CD4-positive, alpha-beta T cell treated with Interleukin-17A for 4 hours (primary cell): ENCODE results near the gene SLC25A13.

Experiments used
- DNase-seq: peaks from one replicate; pipeline ENCODE4 v3.0.0-alpha.2; 2020; ENCODE audit warnings: mixed read lengths

Gene SLC25A13

GRCh38 chr7:96237040-96237439, 84.9 kb downstream of the SLC25A13 start:
- DNase-seq = no peak

GRCh38 chr7:96236198-96237039, 85.5 kb downstream of the SLC25A13 start:
- no peak for DNase-seq

- DNase-seq = no peak
These were observed 86.6 kb downstream of the SLC25A13 start for GRCh38 chr7:96235281-96235680.

GRCh38 chr7:96233528-96234154, 88.3 kb downstream of the SLC25A13 start:
- DNase-seq = no peak

GRCh38 chr7:96233084-96233483, 88.8 kb downstream of the SLC25A13 start:
- DNase-seq = no peak

DNA sequence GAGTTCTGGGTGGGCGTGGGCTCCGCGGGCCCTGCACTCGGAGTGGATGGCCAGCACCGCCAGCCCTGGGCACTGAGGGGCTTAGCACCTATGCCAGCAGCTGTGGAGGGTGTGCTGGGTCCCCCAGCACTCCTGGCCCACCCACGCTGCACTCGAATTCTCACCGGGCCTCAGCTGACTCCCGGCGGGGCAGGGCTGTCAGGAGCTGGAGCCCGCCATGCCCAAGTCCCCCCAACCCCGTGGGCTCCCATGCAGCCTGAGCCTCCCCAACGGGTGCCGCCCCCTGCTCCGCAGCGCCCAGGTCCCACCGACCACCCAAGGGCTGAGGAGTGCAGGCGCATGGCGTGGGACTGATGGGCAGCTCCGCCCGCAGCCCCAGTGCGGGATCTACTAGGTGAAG, 93.1 kb downstream of the SLC25A13 start:
- DNase-seq = no peak

- DNase-seq = no peak
These were observed 96.6 kb downstream of the SLC25A13 start for GRCh38 chr7:96225251-96225650.

DNA sequence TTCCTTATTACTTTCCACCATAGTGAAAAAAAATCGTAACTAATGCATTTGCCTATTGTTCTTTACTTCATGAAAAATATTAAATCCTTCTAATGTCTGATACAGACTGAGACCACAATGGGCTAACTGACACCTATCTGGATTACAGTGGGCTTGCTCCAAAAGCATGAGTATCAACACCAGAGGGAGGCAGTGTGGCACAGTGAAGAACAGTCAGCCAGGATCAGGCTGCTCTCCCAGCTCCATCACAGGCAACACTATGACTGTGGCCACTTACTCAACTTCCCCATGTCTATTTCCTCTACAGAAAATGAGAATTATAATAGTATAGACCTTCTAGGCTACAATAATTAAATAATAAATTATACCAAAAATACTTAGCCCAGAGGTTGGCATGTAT, 97.2 kb downstream of the SLC25A13 start:
- peak; percentile 12 for DNase-seq

DNA sequence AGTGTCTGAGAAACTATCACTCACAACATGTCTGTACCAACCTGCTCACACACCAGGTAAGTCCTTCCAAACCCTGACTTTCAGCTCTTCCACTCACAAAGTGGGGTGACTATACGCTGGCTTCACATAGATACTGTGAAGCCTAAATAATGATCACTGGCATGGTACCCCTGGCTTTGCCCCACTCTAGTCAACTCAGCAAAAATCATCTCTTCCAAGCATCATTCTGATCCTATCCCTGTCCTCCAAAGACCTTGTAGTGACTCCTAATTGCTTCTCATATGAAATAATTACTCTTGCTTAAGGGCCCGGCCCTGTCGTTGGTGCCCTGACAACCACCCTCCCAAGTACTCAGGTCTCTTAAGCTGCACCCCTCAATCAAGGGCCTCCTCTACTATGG, 97.8 kb downstream of the SLC25A13 start:
- no peak for DNase-seq

DNA sequence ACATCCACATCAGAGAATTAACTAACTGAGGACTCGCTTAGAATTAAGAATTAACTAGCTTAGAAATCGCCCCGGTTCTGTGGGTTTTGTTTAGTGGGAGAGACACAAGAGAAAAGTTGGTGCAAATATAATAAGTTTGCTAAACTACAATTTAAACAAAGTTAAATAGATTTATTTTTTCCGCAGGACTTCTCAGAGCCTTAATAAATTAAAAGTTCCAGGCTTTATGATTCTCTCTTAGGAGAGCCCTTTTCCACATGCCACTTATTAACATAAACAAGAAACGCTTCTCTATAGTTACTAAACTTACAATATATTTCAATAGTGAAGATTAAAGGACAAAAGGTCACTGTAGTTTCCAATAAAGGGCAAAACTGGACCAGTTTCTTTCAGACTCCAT, 100.0 kb downstream of the SLC25A13 start:
- DNase-seq = no peak

DNA sequence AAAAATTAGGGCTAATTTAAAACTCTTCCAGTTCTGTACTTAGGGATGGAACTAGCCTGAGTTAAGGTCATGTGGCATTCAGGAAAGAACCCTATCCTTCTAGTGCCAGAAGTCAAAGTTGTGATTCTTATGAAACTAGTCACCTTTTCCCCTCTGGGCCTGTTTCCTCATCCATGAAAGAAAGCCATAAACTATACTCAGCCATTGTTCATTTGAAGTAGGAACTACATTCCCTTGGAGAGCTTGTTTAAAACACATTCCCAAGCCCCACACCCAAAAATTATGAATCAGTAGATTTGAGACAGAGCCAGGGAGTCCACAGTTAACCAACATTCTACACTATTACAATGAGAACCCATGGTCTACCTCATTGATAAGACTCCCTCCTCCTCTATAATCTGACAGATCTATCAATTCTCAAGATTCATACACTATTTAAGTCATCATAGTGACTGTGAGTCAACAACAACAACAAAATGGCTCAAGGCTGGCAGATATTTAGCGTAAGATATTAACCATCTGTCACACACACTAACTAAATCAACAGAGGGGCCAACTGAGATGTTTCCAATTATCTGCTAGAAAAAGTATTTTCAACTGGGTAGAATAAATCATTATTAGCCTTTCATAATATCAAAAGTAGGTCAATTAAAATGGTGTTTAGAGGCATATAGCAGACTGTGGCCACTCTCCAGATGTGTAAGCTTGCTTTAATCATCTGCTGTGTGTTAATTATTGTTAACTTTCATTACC, 102.3 kb downstream of the SLC25A13 start:
- DNase-seq = no peak

DNA sequence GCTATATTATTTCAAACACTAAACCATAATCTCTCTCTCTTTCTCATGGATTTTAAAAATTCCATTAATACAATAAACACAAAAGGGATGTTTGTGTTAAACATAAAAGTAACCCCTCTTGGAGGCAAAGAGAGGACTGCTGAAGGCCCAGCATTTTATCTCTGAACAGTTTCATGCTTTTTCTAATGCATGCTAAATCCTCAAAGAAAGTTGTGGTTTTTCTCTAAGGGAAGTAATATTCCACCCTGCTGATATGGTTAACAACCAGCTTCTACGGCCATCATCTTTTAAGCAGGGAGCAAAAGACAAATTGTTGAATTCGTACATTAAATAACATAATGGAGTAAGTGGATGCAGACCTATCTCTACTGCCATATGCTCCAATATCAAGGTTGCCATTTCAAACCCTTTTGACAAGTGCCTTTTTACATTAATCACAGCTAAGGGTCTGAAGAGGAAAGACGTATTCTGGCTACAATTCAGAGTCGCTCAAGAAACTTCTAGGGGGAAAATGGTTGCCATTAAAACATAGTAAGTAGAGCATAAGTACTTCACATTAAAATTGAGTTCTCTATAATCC, 103.1 kb downstream of the SLC25A13 start:
- DNase-seq = no peak

GRCh38 chr7:96217147-96217546, 104.8 kb downstream of the SLC25A13 start:
- no peak for DNase-seq

- no peak for DNase-seq
These were observed 105.5 kb downstream of the SLC25A13 start for GRCh38 chr7:96216373-96216772.

DNA sequence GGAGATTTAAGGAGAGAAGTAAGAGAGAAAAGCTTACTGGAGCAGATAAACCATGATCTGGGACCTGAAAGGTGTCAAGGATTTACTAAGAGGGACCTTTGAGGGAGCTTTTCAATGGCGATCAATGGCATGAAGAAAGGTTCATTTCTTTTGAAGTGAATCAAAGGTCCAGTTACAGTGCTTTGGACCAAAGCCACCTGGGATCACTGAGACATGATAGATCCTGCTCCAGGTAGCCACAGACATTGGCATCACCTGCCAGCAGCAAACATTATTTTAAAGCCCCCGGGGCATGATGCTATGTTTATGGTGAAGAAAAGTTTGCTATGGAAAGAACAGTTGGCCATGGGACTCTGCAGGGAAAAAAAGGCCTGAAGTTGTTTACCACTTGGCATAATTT, 109.4 kb downstream of the SLC25A13 start:
- DNase-seq = no peak

DNA sequence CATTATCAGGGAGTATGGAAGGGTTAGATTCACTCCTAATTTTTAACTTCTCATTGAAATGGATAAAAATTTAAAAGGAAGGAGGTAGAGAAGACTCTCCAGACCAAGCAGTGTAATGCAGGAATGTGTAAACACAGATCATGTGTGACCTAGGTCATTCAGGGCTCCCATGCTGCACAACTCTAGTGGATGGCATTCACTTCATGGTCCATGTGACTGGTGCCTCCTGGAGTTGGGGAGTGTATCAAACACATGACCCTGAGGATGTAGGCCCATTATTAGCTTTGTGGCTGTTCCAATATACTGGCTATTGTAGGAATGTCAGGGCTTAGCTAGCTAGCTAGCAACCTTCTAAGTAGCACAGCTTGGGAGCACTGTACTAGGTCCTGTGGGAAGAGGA, 109.9 kb downstream of the SLC25A13 start:
- no peak for DNase-seq

- no peak for DNase-seq
These were observed 116.2 kb downstream of the SLC25A13 start for GRCh38 chr7:96205665-96206064.

GRCh38 chr7:96204601-96205000, 117.3 kb downstream of the SLC25A13 start:
- DNase-seq = no peak

DNA sequence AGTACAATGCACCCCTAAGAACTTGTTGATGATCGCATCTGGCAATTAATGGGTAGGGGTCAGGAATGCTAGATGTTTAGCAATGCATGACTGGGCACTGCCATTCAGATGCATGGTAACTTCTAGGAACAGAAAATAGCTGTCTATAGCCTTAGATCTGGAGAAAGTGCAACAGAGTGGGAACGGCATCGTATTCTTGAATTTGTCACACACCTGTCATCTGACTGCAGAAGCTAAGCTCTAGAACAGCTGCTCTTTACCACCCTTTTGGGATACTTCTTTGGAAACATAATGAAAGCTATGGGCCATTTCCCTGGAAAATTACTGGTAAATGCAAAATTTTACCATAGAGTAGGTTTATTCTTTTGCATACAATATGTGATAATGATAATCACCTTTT, 118.1 kb downstream of the SLC25A13 start:
- DNase-seq = no peak

DNA sequence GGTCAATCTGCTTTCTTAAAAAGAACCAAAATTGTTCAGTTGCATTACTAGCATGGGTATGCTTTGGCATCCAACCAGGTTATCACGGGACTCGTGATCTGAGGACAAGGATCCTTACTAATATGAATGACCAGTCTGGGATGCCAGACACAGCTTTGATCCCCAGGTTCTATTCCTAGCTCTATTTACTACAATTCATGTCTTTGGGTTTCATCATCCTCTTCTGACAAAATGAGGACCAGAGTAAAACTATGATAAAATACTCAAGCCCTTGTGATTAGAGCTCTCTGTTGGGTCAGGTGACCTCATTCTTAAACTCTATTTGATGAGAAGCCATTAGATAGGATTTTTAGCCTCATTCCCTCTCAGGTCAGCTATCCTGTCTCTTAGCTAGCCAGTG, 119.8 kb downstream of the SLC25A13 start:
- DNase-seq = no peak

DNA sequence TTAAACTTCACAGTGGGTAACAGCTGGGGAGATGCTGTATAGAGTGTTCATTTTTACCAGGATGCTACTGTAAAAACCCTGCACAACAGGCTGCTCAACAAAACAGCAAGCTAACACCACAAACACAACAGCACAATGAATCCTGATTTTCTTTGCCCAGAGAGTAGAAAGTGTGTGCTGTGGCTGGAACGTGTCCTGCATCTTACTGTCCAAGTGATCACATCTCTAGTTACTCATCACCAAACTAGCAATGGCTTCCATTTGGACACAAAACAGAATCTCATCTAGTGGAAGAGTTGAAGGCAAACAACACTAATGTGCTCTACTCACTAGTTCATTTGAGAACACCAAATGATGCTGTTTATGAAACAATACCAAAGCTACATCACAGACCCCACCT, 121.2 kb downstream of the SLC25A13 start:
- DNase-seq = no peak

DNA sequence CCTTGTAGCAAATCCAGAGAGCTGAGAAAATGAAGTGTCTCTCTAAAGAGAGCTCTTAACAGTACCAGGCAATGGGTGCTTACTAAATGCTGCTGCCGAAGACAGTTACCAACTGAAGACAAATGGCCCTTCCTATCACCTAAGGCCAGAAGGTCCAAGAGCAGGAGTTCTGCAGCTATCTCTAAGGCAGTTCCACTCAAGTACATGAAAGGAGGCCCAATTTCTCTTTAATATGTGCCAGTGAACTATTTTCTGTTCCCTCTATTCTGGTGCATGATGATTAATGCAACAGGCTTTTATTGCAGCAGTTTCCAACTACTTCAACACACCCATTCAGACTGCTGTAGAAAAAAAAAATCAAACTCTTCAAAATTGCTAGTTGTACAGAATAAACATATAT, 122.5 kb downstream of the SLC25A13 start:
- no peak for DNase-seq

DNA sequence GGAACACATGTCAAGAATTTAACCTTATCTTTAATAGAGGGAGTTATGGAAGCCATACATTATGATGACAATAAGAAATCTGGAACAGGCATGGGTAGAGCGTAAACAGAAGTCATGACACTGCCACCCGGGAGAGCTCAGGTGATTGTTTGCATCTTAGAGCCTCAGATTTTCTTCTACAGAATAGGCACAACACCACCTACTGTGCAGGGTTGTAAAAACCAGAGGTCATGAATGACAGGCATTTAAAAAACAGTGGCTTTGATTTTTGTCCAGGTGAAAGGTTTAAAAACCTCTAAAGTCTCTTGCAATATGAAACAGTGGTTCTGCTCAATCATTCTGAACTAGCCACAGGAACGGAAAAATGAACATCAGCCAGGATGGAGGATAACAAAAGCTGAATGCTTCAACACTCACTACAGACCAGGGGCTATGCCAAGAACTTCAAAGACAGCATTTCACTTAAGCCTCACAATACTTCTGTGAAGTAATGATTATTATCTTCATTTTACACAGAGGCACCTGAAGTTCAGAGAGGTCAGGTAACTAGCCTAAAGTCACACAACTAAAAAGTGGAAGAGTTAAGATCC, 123.8 kb downstream of the SLC25A13 start:
- no peak for DNase-seq
